HG03159 (cell line): ENCODE data around the gene REEP2.

Experiments used
- ATAC-seq: cut with Tn5 transposase; IDR thresholded peaks from one replicate; pipeline ENCODE4 v1.9.1; 2021; ENCODE audit warnings: mild to moderate bottlenecking, moderate library complexity; ENCODE audit not compliant: unreplicated experiment

Gene REEP2

GRCh38 chr5:138448481-138449398 is 9.9 kb downstream of the REEP2 start:
- no peak for ATAC-seq

GRCh38 chr5:138449501-138450239 is 10.8 kb downstream of the REEP2 start:
- ATAC-seq, result peak; percentile 67

GRCh38 chr5:138450971-138451370 is 12.1 kb downstream of the REEP2 start:
- no peak for ATAC-seq

- no peak for ATAC-seq
Measured at GRCh38 chr5:138452720-138453119, 13.9 kb downstream of the REEP2 start.

- no peak for ATAC-seq
Measured at GRCh38 chr5:138453590-138453989, 14.7 kb downstream of the REEP2 start.

- ATAC-seq, result no peak
Measured at GRCh38 chr5:138454121-138454520, 15.3 kb downstream of the REEP2 start.

GRCh38 chr5:138455232-138455930 is 16.5 kb downstream of the REEP2 start:
- ATAC-seq, result no peak

GRCh38 chr5:138457531-138458275 is 18.8 kb downstream of the REEP2 start:
- no peak for ATAC-seq

- ATAC-seq, result no peak
Measured at GRCh38 chr5:138458384-138458783, 19.5 kb downstream of the REEP2 start.

- ATAC-seq, result no peak
Measured at GRCh38 chr5:138458856-138459255, 20.0 kb downstream of the REEP2 start.

GRCh38 chr5:138459311-138459933 is 20.6 kb downstream of the REEP2 start:
- no peak for ATAC-seq

GRCh38 chr5:138460032-138460693 is 21.3 kb downstream of the REEP2 start:
- no peak for ATAC-seq

- no peak for ATAC-seq
Measured at GRCh38 chr5:138461343-138462125, 22.7 kb downstream of the REEP2 start.

GRCh38 chr5:138463419-138464007 is 24.7 kb downstream of the REEP2 start:
- no peak for ATAC-seq

GRCh38 chr5:138464008-138464387 is 25.1 kb downstream of the REEP2 start:
- peak; percentile 44 for ATAC-seq

GRCh38 chr5:138464388-138465260 is 25.8 kb downstream of the REEP2 start:
- ATAC-seq, result peak; percentile 69

- peak; percentile 54 for ATAC-seq
Measured at GRCh38 chr5:138465261-138466124, 26.6 kb downstream of the REEP2 start, which contains the start of gene EGR1. TSS of gene EGR1 (plus strand) at chr5:138465479. CDS start at chr5:138465762, 283 bp downstream.
